ENCODE measurements around the gene SLC9A9. TPM values are rescaled to one million over a fixed set of nuclear protein-coding genes. Genes with fewer than 3 reads are reported as not detected.

The SLC9A9 gene
- total RNA-seq, 1 donor from 2014 or later, result 3.0 TPM

GRCh38 chr3:143822374-143822773 is 25.9 kb downstream of the SLC9A9 start:
- no peak for DNase-seq (ENCODE audit: low read depth)
- H3K27me3 ChIP-seq (ENCODE audit: control insufficient read depth, insufficient read depth, low read length), result no peaks in the 10 kb centered on the region
- no peak for TF ChIP-seq CTCF (IDR thresholded peaks at IDR 0.05; ENCODE audit: insufficient read depth, low read length, poor library complexity, severe bottlenecking)
- H3K4me3 ChIP-seq (ENCODE audit: low read depth, low read length), result no peak overlapping the region
- no peaks in the 10 kb centered on the region for H3K36me3 ChIP-seq (ENCODE audit: control insufficient read depth, insufficient read depth, low read length)

DNA sequence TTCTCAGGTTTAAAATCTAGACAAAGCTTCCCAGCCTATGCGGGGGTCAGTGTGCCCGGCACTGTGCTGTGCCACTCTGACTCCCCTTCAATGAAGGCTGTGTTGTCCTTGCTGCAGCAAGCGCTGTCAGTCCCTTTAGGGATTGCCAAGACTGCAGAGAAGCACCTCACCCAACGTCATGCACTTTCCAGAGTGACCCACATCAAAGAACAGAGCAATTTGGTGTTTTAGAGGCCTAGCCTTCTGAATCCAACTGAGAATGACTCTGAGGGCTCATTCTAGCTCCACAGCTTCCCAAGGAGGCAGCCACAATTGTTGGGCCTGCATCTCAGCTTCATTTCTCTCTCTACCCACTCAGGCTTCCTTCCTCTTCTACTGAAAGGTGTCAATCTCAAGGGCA is 26.4 kb downstream of the SLC9A9 start:
- Histone ChIP-seq H3K36me3 (ENCODE audit: control insufficient read depth, insufficient read depth, low read length) (no peaks in the 10 kb centered on the region), H3K27me3 (ENCODE audit: control insufficient read depth, insufficient read depth, low read length) (no peaks in the 10 kb centered on the region), H3K4me3 (ENCODE audit: low read depth, low read length) (no peak overlapping the region)
- DNase-seq (ENCODE audit: low read depth), result no peak
- TF ChIP-seq CTCF (IDR thresholded peaks at IDR 0.05; ENCODE audit: insufficient read depth, low read length, poor library complexity, severe bottlenecking), result no peak

DNA sequence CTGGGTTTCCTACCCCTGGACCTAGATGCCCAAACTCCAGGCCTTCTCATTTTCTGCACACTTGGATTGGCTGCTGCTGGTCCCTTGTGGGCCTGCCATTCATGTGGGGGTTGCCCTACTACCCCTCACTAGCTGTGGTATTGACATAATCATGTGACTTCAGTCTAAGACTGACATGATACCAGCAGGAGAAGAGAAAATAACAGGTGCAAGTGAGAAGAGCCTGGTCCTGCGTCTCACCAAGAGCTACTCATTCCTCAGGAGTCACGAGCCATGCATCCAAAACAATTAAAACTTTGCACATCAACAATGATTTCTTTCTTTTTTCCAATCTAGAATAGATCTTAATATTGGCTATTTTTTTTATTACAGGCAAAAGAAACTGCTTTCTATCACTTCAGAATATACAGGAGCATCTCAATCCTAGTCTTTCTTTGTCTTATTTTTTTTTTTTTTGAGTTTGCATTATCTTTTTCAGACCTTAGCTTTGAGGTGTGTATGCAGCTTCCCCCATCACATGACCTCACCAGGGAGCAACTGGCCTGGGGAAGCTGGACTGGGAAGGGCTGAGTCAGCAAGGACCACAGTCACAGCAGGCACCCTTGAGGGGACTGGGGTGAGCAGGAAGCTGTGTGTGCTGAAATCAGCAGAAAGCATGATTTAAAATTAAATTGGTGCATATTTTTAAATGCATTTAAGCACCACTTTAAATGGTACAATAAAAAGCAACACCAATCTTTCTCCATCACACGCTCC is 27.6 kb downstream of the SLC9A9 start:
- no peak for DNase-seq (ENCODE audit: low read depth)
- TF ChIP-seq CTCF (IDR thresholded peaks at IDR 0.05; ENCODE audit: insufficient read depth, low read length, poor library complexity, severe bottlenecking), result no peak
- H3K27me3 ChIP-seq (ENCODE audit: control insufficient read depth, insufficient read depth, low read length), result no peaks in the 10 kb centered on the region
- no peaks in the 10 kb centered on the region for H3K36me3 ChIP-seq (ENCODE audit: control insufficient read depth, insufficient read depth, low read length)
- H3K4me3 ChIP-seq (ENCODE audit: low read depth, low read length), result no peak overlapping the region

- DNase-seq (ENCODE audit: low read depth), result no peak
- no peak for TF ChIP-seq CTCF (IDR thresholded peaks at IDR 0.05; ENCODE audit: insufficient read depth, low read length, poor library complexity, severe bottlenecking)
- Histone ChIP-seq H3K27me3 (ENCODE audit: control insufficient read depth, insufficient read depth, low read length) (no peaks in the 10 kb centered on the region), H3K36me3 (ENCODE audit: control insufficient read depth, insufficient read depth, low read length) (no peaks in the 10 kb centered on the region), H3K4me3 (ENCODE audit: low read depth, low read length) (no peak overlapping the region)
Observed at GRCh38 chr3:143819890-143820289, 28.4 kb downstream of the SLC9A9 start.

DNA sequence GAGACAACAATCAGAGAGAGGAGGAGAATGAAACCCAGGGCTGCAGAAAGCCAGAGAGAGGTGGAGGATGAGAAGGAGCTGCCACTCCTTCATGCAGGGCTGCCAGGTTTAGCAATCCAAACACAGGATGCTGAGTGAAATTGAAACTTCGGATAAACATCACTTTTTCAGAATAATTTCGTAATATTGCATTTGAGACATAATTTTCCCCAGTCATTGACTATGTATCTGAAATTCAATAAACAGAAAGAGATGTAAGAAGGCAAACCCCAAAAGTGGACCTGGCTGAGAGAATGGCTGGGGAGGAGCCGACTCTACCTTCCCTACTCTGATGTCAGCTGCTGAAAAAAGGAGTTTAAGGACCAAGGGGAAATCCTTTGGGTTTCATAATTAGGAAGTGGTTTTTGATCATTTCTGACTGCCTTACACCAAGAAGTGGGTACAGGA is 33.8 kb downstream of the SLC9A9 start:
- DNase-seq (ENCODE audit: low read depth), result no peak
- no peaks in the 10 kb centered on the region for H3K27me3 ChIP-seq (ENCODE audit: control insufficient read depth, insufficient read depth, low read length)
- TF ChIP-seq CTCF (IDR thresholded peaks at IDR 0.05; ENCODE audit: insufficient read depth, low read length, poor library complexity, severe bottlenecking), result no peak
- no peak overlapping the region for H3K4me3 ChIP-seq (ENCODE audit: low read depth, low read length)
- H3K36me3 ChIP-seq (ENCODE audit: control insufficient read depth, insufficient read depth, low read length), result no peaks in the 10 kb centered on the region

- TF ChIP-seq CTCF (IDR thresholded peaks at IDR 0.05; ENCODE audit: insufficient read depth, low read length, poor library complexity, severe bottlenecking), result no peak
- H3K4me3 ChIP-seq (ENCODE audit: low read depth, low read length), result no peak overlapping the region
- no peaks in the 10 kb centered on the region for H3K27me3 ChIP-seq (ENCODE audit: control insufficient read depth, insufficient read depth, low read length)
- no peaks in the 10 kb centered on the region for H3K36me3 ChIP-seq (ENCODE audit: control insufficient read depth, insufficient read depth, low read length)
- DNase-seq (ENCODE audit: low read depth), result no peak
Observed at GRCh38 chr3:143812481-143812880, 35.8 kb downstream of the SLC9A9 start.
